GM12891 (cell line): ENCODE data around the gene MRPL40.
"Not testable (repeated sequence)": the region's sequence is repeated elsewhere in the genome, so short reads cannot be mapped to it uniquely, and the experiment has no call there.

Experiments used
- POLR2A ChIP-seq: IDR thresholded peaks from 2 replicates; pipeline ENCODE4 v1.6.1; 2011; ENCODE audit warnings: low read depth, low read length, control low read depth
- POLR2AphosphoS5 ChIP-seq: IDR thresholded peaks from 2 replicates; pipeline ENCODE4 v1.6.1; 2011; ENCODE audit warnings: low read depth, low read length, control low read depth
- POU2F2 ChIP-seq: IDR thresholded peaks from 2 replicates; pipeline ENCODE4 v1.6.1; 2011; ENCODE audit warnings: low read depth, mild to moderate bottlenecking, control low read depth, low read length, moderate library complexity
- SPI1 ChIP-seq: IDR thresholded peaks from 2 replicates; pipeline ENCODE4 v1.6.1; 2011; ENCODE audit warnings: low read depth, low read length, control low read depth
- TAF1 ChIP-seq: IDR thresholded peaks from 2 replicates; pipeline ENCODE4 v1.6.1; 2011; ENCODE audit warnings: low read depth, low read length, control low read depth

GRCh38 chr22:19436444-19437161, 4.3 kb downstream of the MRPL40 start:
- TF ChIP-seq POLR2A, POU2F2, POLR2AphosphoS5, TAF1, SPI1: not testable (repeated sequence)
